CD14-positive monocyte (primary cell): ENCODE data around the gene ATP5F1B. TPM values are rescaled to one million over a fixed set of nuclear protein-coding genes. Genes with fewer than 3 reads are reported as not detected.

ENCODE experiments used
- DNase-seq, 3 donors: peaks; one replicate each; pipeline ENCODE4 v3.0.0-alpha.2; 2011 to 2022
- H2AFZ ChIP-seq: 2 replicates; pipeline ENCODE4 v1.6.0; 2012; ENCODE audit warnings: mild to moderate bottlenecking, low read depth, low read length, inconsistent platforms; ENCODE audit not compliant: insufficient read depth, poor library complexity, severe bottlenecking
- H3K27ac ChIP-seq, 2 donors: 1 replicate in 1 of 2; 2 replicates in 1 of 2; pipeline ENCODE4 v1.5.1; 2012 to 2013; ENCODE audit warnings: low read length in 2 of 2, control low read depth in 1 of 2, inconsistent platforms in 1 of 2, low read depth in 1 of 2, mild to moderate bottlenecking in 1 of 2
- H3K27me3 ChIP-seq, 2 donors: one replicate each; pipeline versions ENCODE4 v1.6.0 to v1.6.1; 2011 to 2013; ENCODE audit warnings: low read length in 2 of 2; ENCODE audit not compliant: control insufficient read depth in 2 of 2, insufficient read depth in 2 of 2
- H3K36me3 ChIP-seq, 2 donors: replicated peaks in 1 of 2; 1 replicate in 1 of 2; 2 replicates in 1 of 2; pipeline versions ENCODE4 v1.5.1 to v1.6.1; 2012 to 2013; ENCODE audit warnings: low read length in 2 of 2, control low read depth in 1 of 2, inconsistent platforms in 1 of 2, mild to moderate bottlenecking in 1 of 2; ENCODE audit not compliant: insufficient read depth in 2 of 2, control insufficient read depth in 1 of 2
- H3K4me1 ChIP-seq, 2 donors: 1 replicate in 1 of 2; 2 replicates in 1 of 2; pipeline versions ENCODE4 v1.5.1 to v1.6.1; 2012 to 2013; ENCODE audit warnings: low read length in 2 of 2, control low read depth in 1 of 2, inconsistent platforms in 1 of 2, mild to moderate bottlenecking in 1 of 2, moderate library complexity in 1 of 2; ENCODE audit not compliant: insufficient read depth in 2 of 2, control insufficient read depth in 1 of 2
- H3K4me2 ChIP-seq: replicated peaks from 2 replicates; pipeline ENCODE3; 2012; ENCODE audit warnings: low read length, moderate library complexity, mild to moderate bottlenecking; ENCODE audit not compliant: poor library complexity, severe bottlenecking; ENCODE audit errors: extremely low read depth
- H3K4me3 ChIP-seq, 3 experiments: fragments of 200-600 bp in 1 of 3; sonication (generic) in 1 of 3; replicated peaks in 1 of 3; 1 replicate in 2 of 3; 2 replicates in 1 of 3; pipeline ENCODE4 v1.5.1; 2011 to 2013; ENCODE audit warnings: low read length in 3 of 3, mild to moderate bottlenecking in 3 of 3, control low read depth in 2 of 3, low read depth in 2 of 3, inconsistent platforms in 1 of 3, moderate library complexity in 1 of 3
- H3K79me2 ChIP-seq: 2 replicates; pipeline ENCODE4 v1.6.0; 2012; ENCODE audit warnings: mild to moderate bottlenecking, control low read depth, inconsistent platforms, low read length, moderate library complexity; ENCODE audit not compliant: insufficient read depth
- H3K9ac ChIP-seq: 2 replicates; pipeline ENCODE4 v1.6.0; 2017; ENCODE audit warnings: low read length, mild to moderate bottlenecking; ENCODE audit not compliant: insufficient read depth, poor library complexity, severe bottlenecking
- H3K9me3 ChIP-seq, 2 donors: replicated peaks in 1 of 2; 1 replicate in 1 of 2; 2 replicates in 1 of 2; pipeline versions ENCODE4 v1.5.1 to v1.6.1; 2012 to 2013; ENCODE audit warnings: low read length in 2 of 2, control low read depth in 1 of 2; ENCODE audit not compliant: control insufficient read depth in 1 of 2, insufficient read depth in 1 of 2
- H4K20me1 ChIP-seq: 2 replicates; pipeline ENCODE4 v1.6.0; 2012; ENCODE audit warnings: mild to moderate bottlenecking, low read length, control low read depth, moderate library complexity; ENCODE audit not compliant: insufficient read depth
- H3K27ac Mint-ChIP-seq, 7 donors: one replicate each; pipeline ENCODE4 v1.8.0; 2020; ENCODE audit warnings: mild to moderate bottlenecking in 7 of 7, mixed read lengths in 7 of 7, moderate library complexity in 6 of 7, inconsistent platforms in 2 of 7
- H3K27me3 Mint-ChIP-seq, 3 donors: one replicate each; pipeline ENCODE4 v1.8.0; 2021 to 2022; ENCODE audit warnings: low read depth in 3 of 3, mild to moderate bottlenecking in 3 of 3, mixed read lengths in 3 of 3, moderate library complexity in 3 of 3, inconsistent platforms in 1 of 3
- H3K36me3 Mint-ChIP-seq, 2 donors: one replicate each; pipeline ENCODE4 v1.8.0; 2020; ENCODE audit warnings: mixed read lengths in 2 of 2, inconsistent platforms in 1 of 2, mild to moderate bottlenecking in 1 of 2
- H3K4me1 Mint-ChIP-seq: one replicate; pipeline ENCODE4 v1.8.0; 2020; ENCODE audit warnings: mild to moderate bottlenecking, mixed read lengths
- H3K4me3 Mint-ChIP-seq, 2 donors: one replicate each; pipeline ENCODE4 v1.8.0; 2020; ENCODE audit warnings: mild to moderate bottlenecking in 2 of 2, mixed read lengths in 2 of 2, moderate library complexity in 1 of 2
- H3K9me3 Mint-ChIP-seq, 7 donors: one replicate each; pipeline ENCODE4 v1.8.0; 2020 to 2022; ENCODE audit warnings: mixed read lengths in 7 of 7, mild to moderate bottlenecking in 6 of 7, moderate library complexity in 6 of 7, inconsistent platforms in 2 of 7
- WGBS: methylation state at CpG from one replicate; pipeline ENCODE4 v1.1.5; 2013; ENCODE audit warnings: missing lambda C conversion rate; ENCODE audit not compliant: insufficient coverage; 5-methylcytosine and 5-hydroxymethylcytosine counted together
- intact Hi-C, 2 donors: fragments of 100-400 bp; cut with micrococcal nuclease; formaldehyde crosslinking; loops; one replicate each; pipeline versions ENCODE4 v1.15.0 to v1.15.1; 2023
- polyA plus RNA-seq, 3 donors: library from polyadenylated mRNA; depleted of rRNA in 1 of 3; unstranded in 2 of 3; stranded (reverse) in 1 of 3; fragments of 300-500 nt in 2 of 3; fragments of >200 nt in 1 of 3; fragmentation: Illumina TruSeq in 2 of 3; gene quantifications; 1 replicate in 2 of 3; 2 replicates in 1 of 3; pipeline ENCODE4 v1.2.3, GENCODE V29; 2012 to 2021
- TF ChIP-seq, protein P1 (sequence below): fragments of 200-600 bp; IDR thresholded peaks from one replicate; pipeline ENCODE4 v1.8.0; 2022; ENCODE audit warnings: antibody characterized with exemption, mild to moderate bottlenecking

ATP5F1B gene
- polyA plus RNA-seq, 3 donors: 554 to 1,093 (median 1,038) TPM

DNA sequence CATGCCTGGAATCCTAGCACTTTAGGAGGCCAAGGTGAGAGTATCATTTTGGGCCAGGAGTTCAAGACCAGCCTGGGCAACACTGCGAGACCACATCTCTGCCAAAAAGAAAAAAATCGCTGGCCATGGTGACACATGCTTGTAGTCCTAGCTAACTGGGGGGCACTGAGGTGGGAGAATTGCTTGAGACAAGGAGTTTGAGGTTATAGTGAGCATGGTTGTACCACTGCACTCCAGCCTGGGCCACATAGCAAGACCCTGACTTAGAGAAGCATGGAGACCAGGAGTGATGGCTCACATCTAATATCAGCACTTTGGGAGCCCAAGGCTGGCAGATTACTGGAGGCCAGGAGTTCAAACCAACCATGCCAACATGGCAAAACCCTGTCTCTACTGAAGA lies 33.1 kb upstream of the ATP5F1B start:
- no peaks in the 10 kb centered on the region for H3K27me3 ChIP-seq
- no peak overlapping the region for H3K4me2 ChIP-seq
- H3K27me3 Mint-ChIP-seq: peaks cover 0 to 2% (median 0%) of the 10 kb centered on the region in 3 donors
- H3K4me1 ChIP-seq: peaks cover 9 to 10% of the 10 kb centered on the region in 2 donors
- no peak overlapping the region for H3K4me3 ChIP-seq
- TF ChIP-seq, protein P1, sequence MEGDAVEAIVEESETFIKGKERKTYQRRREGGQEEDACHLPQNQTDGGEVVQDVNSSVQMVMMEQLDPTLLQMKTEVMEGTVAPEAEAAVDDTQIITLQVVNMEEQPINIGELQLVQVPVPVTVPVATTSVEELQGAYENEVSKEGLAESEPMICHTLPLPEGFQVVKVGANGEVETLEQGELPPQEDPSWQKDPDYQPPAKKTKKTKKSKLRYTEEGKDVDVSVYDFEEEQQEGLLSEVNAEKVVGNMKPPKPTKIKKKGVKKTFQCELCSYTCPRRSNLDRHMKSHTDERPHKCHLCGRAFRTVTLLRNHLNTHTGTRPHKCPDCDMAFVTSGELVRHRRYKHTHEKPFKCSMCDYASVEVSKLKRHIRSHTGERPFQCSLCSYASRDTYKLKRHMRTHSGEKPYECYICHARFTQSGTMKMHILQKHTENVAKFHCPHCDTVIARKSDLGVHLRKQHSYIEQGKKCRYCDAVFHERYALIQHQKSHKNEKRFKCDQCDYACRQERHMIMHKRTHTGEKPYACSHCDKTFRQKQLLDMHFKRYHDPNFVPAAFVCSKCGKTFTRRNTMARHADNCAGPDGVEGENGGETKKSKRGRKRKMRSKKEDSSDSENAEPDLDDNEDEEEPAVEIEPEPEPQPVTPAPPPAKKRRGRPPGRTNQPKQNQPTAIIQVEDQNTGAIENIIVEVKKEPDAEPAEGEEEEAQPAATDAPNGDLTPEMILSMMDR: no peak
- H3K27ac Mint-ChIP-seq: peak overlapping the region in 4 of 7 donors; percentile 37 to 63 (median 60)
- H3K9me3 ChIP-seq: no peaks in the 10 kb centered on the region
- H3K4me1 Mint-ChIP-seq: peaks cover 11% of the 10 kb centered on the region
- no peak overlapping the region for H2AFZ ChIP-seq
- peaks cover 100% of the 10 kb centered on the region for H4K20me1 ChIP-seq
- no peaks in the 10 kb centered on the region for H3K9me3 Mint-ChIP-seq
- peaks cover 12 to 25% of the 10 kb centered on the region in 2 donors for H3K36me3 ChIP-seq
- WGBS: 93% methylated on average over 2 of the region's 2 CpGs
- H3K9ac ChIP-seq: no peak overlapping the region
- no peak for DNase-seq
- H3K4me3 Mint-ChIP-seq: no peak overlapping the region
- intact Hi-C loops: no loop called here
- peak overlapping the region in 1 of 2 donors; percentile 66 for H3K27ac ChIP-seq
- peaks cover 18 to 52% of the 10 kb centered on the region in 2 donors for H3K36me3 Mint-ChIP-seq
- H3K79me2 ChIP-seq: peaks cover 100% of the 10 kb centered on the region

DNA sequence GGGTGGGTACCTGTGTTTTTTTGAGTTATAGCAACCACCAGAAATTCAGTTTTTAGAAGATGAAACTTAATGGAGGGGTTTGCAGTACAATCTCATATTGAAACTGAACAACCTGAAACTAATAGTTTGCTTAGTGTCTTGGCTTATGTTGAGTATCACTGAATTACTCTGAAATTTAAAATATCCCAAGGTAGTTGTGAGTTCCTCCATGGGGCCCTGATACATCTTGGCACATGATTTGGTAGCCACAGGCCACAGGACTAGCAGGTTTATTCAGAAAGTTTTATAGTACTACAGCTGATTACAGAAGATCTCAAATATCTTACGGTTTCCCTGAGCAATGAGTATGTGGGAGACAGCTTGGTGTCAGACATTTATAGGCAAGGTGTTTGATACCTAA lies 31.9 kb upstream of the ATP5F1B start:
- H4K20me1 ChIP-seq: peaks cover 100% of the 10 kb centered on the region

More for the DNA sequence above, 31.9 kb upstream of the ATP5F1B start:
- Mint-ChIP-seq H3K36me3 (peaks cover 21 to 54% of the 10 kb centered on the region in 2 donors), H3K4me3 (no peak overlapping the region), H3K4me1 (peaks cover 7% of the 10 kb centered on the region), H3K9me3 (no peaks in the 10 kb centered on the region), H3K27ac (peak overlapping the region in 3 of 7 donors; percentile 46 to 87 (median 46)), H3K27me3 (peaks cover 0 to 2% (median 0%) of the 10 kb centered on the region in 3 donors)
- no peaks in the 10 kb centered on the region for H3K9me3 ChIP-seq
- H3K4me1 ChIP-seq: no peaks in the 10 kb centered on the region
- intact Hi-C loops: no loop called here
- peaks cover 100% of the 10 kb centered on the region for H3K79me2 ChIP-seq
- TF ChIP-seq, protein P1: no peak
- H3K9ac ChIP-seq: no peak overlapping the region
- no peak overlapping the region for H3K4me2 ChIP-seq
- no CpG with 5 or more reads among the region's 1 CpG for WGBS
- no peak overlapping the region for H2AFZ ChIP-seq
- H3K4me3 ChIP-seq: no peak overlapping the region
- no peak for DNase-seq
- no peaks in the 10 kb centered on the region for H3K27me3 ChIP-seq
- peaks cover 12 to 30% of the 10 kb centered on the region in 2 donors for H3K36me3 ChIP-seq
- H3K27ac ChIP-seq: peak overlapping the region in 1 of 2 donors; percentile 5
